Epithelial cell of esophagus (primary cell): Measurements from ENCODE around the gene LTO1.

Experiments
- DNase-seq: peaks from one replicate; pipeline ENCODE4 v3.0.0; 2010; ENCODE audit warnings: low read depth
- H3K4me3 ChIP-seq: 2 replicates; pipeline ENCODE4 v1.5.1; 2011; ENCODE audit warnings: mild to moderate bottlenecking, low read length, control low read depth
- CTCF ChIP-seq: IDR thresholded peaks from 2 replicates; pipeline ENCODE4 v1.5.1; 2011; ENCODE audit warnings: low read depth, mild to moderate bottlenecking, low read length, control low read depth, inconsistent platforms; ENCODE audit not compliant: insufficient read depth; ENCODE audit errors: missing control alignments

Gene LTO1

GRCh38 chr11:69636512-69637197 lies 38.5 kb downstream of the LTO1 start:
- TF ChIP-seq CTCF, result no peak
- peak overlapping the region; percentile 89 for H3K4me3 ChIP-seq

GRCh38 chr11:69635804-69636511 lies 39.2 kb downstream of the LTO1 start:
- no peak for TF ChIP-seq CTCF
- DNase-seq, result no peak
- H3K4me3 ChIP-seq, result peak overlapping the region; percentile 89

More at GRCh38 chr11:69636512-69637197, 38.5 kb downstream of the LTO1 start:
- DNase-seq, result peak; percentile 79

GRCh38 chr11:69635195-69635594 lies 40.0 kb downstream of the LTO1 start:
- H3K4me3 ChIP-seq, result no peak overlapping the region
- TF ChIP-seq CTCF, result no peak

GRCh38 chr11:69634590-69634989 lies 40.6 kb downstream of the LTO1 start:
- TF ChIP-seq CTCF, result no peak
- DNase-seq, result no peak
- no peak overlapping the region for H3K4me3 ChIP-seq

More at GRCh38 chr11:69635195-69635594, 40.0 kb downstream of the LTO1 start:
- no peak for DNase-seq

GRCh38 chr11:69634069-69634468 lies 41.1 kb downstream of the LTO1 start:
- no peak overlapping the region for H3K4me3 ChIP-seq
- TF ChIP-seq CTCF, result no peak
- no peak for DNase-seq

GRCh38 chr11:69632900-69633299 lies 42.3 kb downstream of the LTO1 start:
- TF ChIP-seq CTCF, result no peak
- no peak overlapping the region for H3K4me3 ChIP-seq
- DNase-seq, result no peak
